ENCODE measurements around the gene CAPG. TPM values are rescaled to one million over a fixed set of nuclear protein-coding genes. Genes with fewer than 3 reads are reported as not detected.
A peak's percentile ranks its signal among the peaks of the same experiment; 100 is the strongest.

The CAPG gene
- total RNA-seq, 2 experiments from 2014 or later = 299 to 387 TPM

- peaks cover 6% of the 10 kb centered on the region for H3K4me1 Mint-ChIP-seq
- no peak overlapping the region for H3K27ac Mint-ChIP-seq
- ChIA-PET CTCF (interaction anchor here (4.8 kb wide), 1 partner anchor 124 kb away, joined by 18 read pairs; no protein-coding TSS in a partner anchor), POLR2A (no interaction called here)
- H3K9me3 Mint-ChIP-seq = no peaks in the 10 kb centered on the region
- H3K36me3 Mint-ChIP-seq (ENCODE audit: low read depth) = no peaks in the 10 kb centered on the region
- DNase-seq = no peak
- no peaks in the 10 kb centered on the region for H3K27me3 Mint-ChIP-seq
- no peak overlapping the region for H3K4me3 Mint-ChIP-seq
These were observed 17.2 kb upstream of the CAPG start for GRCh38 chr2:85427300-85427835.

- H3K36me3 Mint-ChIP-seq (ENCODE audit: low read depth) = no peaks in the 10 kb centered on the region
- H3K9me3 Mint-ChIP-seq = no peaks in the 10 kb centered on the region
- ChIA-PET CTCF (interaction anchor here (2.1 to 3.0 kb wide), 2 partner anchors 120 to 126 kb away, joined by 5 to 16 read pairs; no protein-coding TSS in a partner anchor), POLR2A (interaction anchor here (0.6 kb wide), 1 partner anchor 114 kb away, joined by 3 read pairs; no protein-coding TSS in a partner anchor)
- H3K4me3 Mint-ChIP-seq = no peak overlapping the region
- peaks cover 19% of the 10 kb centered on the region for H3K4me1 Mint-ChIP-seq
- no peak overlapping the region for H3K27ac Mint-ChIP-seq
- no peak for DNase-seq
- H3K27me3 Mint-ChIP-seq = no peaks in the 10 kb centered on the region
These were observed 15.4 kb upstream of the CAPG start for GRCh38 chr2:85425588-85425987.

GRCh38 chr2:85423525-85423924 is 13.4 kb upstream of the CAPG start:
- Mint-ChIP-seq H3K27ac (no peak overlapping the region), H3K9me3 (no peaks in the 10 kb centered on the region), H3K36me3 (ENCODE audit: low read depth) (no peaks in the 10 kb centered on the region), H3K27me3 (no peaks in the 10 kb centered on the region), H3K4me3 (no peak overlapping the region), H3K4me1 (peaks cover 31% of the 10 kb centered on the region)
- ChIA-PET POLR2A (no interaction called here), CTCF (interaction anchor here (0.7 to 3.0 kb wide), 4 partner anchors 9 to 128 kb away, joined by 3 to 16 read pairs (median 4); no protein-coding TSS in a partner anchor)
- no peak for DNase-seq

GRCh38 chr2:85422072-85422457 is 11.9 kb upstream of the CAPG start:
- H3K4me3 Mint-ChIP-seq = no peak overlapping the region

GRCh38 chr2:85421260-85422071 is 11.3 kb upstream of the CAPG start:
- no peak for DNase-seq
- peak overlapping the region; percentile 100 for H3K27ac Mint-ChIP-seq
- H3K4me1 Mint-ChIP-seq = peaks cover 35% of the 10 kb centered on the region
- no peaks in the 10 kb centered on the region for H3K27me3 Mint-ChIP-seq
- H3K9me3 Mint-ChIP-seq = no peaks in the 10 kb centered on the region
- H3K4me3 Mint-ChIP-seq = no peak overlapping the region
- ChIA-PET CTCF (interaction anchor here (0.7 to 4.5 kb wide), 11 partner anchors 8 to 215 kb away, joined by 3 to 65 read pairs (median 4); partner anchors contain the start of gene MAT2A), POLR2A (interaction anchor here (0.6 kb wide), 1 partner anchor 169 kb away, joined by 4 read pairs; no protein-coding TSS in a partner anchor)
- H3K36me3 Mint-ChIP-seq (ENCODE audit: low read depth) = no peaks in the 10 kb centered on the region

More at GRCh38 chr2:85422072-85422457, 11.9 kb upstream of the CAPG start:
- Mint-ChIP-seq H3K27me3 (no peaks in the 10 kb centered on the region), H3K4me1 (peaks cover 35% of the 10 kb centered on the region), H3K27ac (peak overlapping the region; percentile 73), H3K9me3 (no peaks in the 10 kb centered on the region), H3K36me3 (ENCODE audit: low read depth) (no peaks in the 10 kb centered on the region)
- no peak for DNase-seq
- POLR2A ChIA-PET = no interaction called here
- CTCF ChIA-PET = interaction anchor here (0.7 to 4.5 kb wide), 8 partner anchors 7 to 215 kb away, joined by 3 to 65 read pairs (median 4); partner anchors contain the start of gene MAT2A

- peak overlapping the region; percentile 38 for H3K4me3 Mint-ChIP-seq
- ChIA-PET POLR2A (interaction anchor here (0.6 to 1.7 kb wide), 3 partner anchors 74 to 170 kb away, joined by 3 to 5 read pairs (median 4); no protein-coding TSS in a partner anchor), CTCF (interaction anchor here (0.7 to 4.5 kb wide), 18 partner anchors 8 to 216 kb away, joined by 3 to 65 read pairs (median 4); partner anchors contain the start of gene MAT2A)
- H3K9me3 Mint-ChIP-seq = no peaks in the 10 kb centered on the region
- DNase-seq = peak; percentile 90
- H3K27me3 Mint-ChIP-seq = no peaks in the 10 kb centered on the region
- peak overlapping the region; percentile 100 for H3K27ac Mint-ChIP-seq
- H3K36me3 Mint-ChIP-seq (ENCODE audit: low read depth) = no peaks in the 10 kb centered on the region
- H3K4me1 Mint-ChIP-seq = peaks cover 35% of the 10 kb centered on the region
These were observed 10.5 kb upstream of the CAPG start for GRCh38 chr2:85420536-85421259.

GRCh38 chr2:85419009-85419675 is 9.0 kb upstream of the CAPG start:
- H3K27me3 Mint-ChIP-seq = no peaks in the 10 kb centered on the region
- no peaks in the 10 kb centered on the region for H3K36me3 Mint-ChIP-seq (ENCODE audit: low read depth)
- ChIA-PET POLR2A (interaction anchor here (0.9 to 2.1 kb wide), 3 partner anchors 119 to 142 kb away, joined by 3 to 8 read pairs (median 5); partner anchors contain the start of genes GGCX and MAT2A), CTCF (interaction anchor here (0.6 to 4.5 kb wide), 17 partner anchors 10 to 218 kb away, joined by 3 to 65 read pairs (median 4); partner anchors contain the start of gene MAT2A)
- H3K9me3 Mint-ChIP-seq = no peaks in the 10 kb centered on the region
- H3K4me3 Mint-ChIP-seq = peak overlapping the region; percentile 96
- peaks cover 50% of the 10 kb centered on the region for H3K4me1 Mint-ChIP-seq
- no peak for DNase-seq
- peak overlapping the region; percentile 100 for H3K27ac Mint-ChIP-seq

- H3K27me3 Mint-ChIP-seq = peaks cover 2% of the 10 kb centered on the region
- DNase-seq = peak; percentile 86
- POLR2A ChIA-PET = interaction anchor here (0.9 to 2.1 kb wide), 3 partner anchors 120 to 142 kb away, joined by 3 to 8 read pairs (median 5); partner anchors contain the start of genes GGCX and MAT2A
- H3K4me1 Mint-ChIP-seq = peaks cover 56% of the 10 kb centered on the region
- H3K4me3 Mint-ChIP-seq = peak within 1 kb of the TSS; percentile 96
- no peaks in the 10 kb centered on the region for H3K36me3 Mint-ChIP-seq (ENCODE audit: low read depth)
- CTCF ChIA-PET = interaction anchor here (0.6 to 4.5 kb wide), 12 partner anchors 11 to 219 kb away, joined by 3 to 65 read pairs (median 6); partner anchors contain the start of gene MAT2A
- H3K9me3 Mint-ChIP-seq = no peaks in the 10 kb centered on the region
- peak within 1 kb of the TSS; percentile 100 for H3K27ac Mint-ChIP-seq
These were observed 8.2 kb upstream of the CAPG start, which contains the start of gene SH2D6 for GRCh38 chr2:85418132-85419008. SH2D6 (plus strand) TSS chr2:85418714; CDS start chr2:85429466, 10,752 bp downstream.

GRCh38 chr2:85415980-85416650 is 5.9 kb upstream of the CAPG start:
- H3K27me3 Mint-ChIP-seq = peaks cover 2% of the 10 kb centered on the region
- peaks cover 62% of the 10 kb centered on the region for H3K4me1 Mint-ChIP-seq
- ChIA-PET POLR2A (no interaction called here), CTCF (interaction anchor here (1.6 kb wide), 1 partner anchor 135 kb away, joined by 4 read pairs; no protein-coding TSS in a partner anchor)
- no peak overlapping the region for H3K4me3 Mint-ChIP-seq
- no peak for DNase-seq
- no peaks in the 10 kb centered on the region for H3K9me3 Mint-ChIP-seq
- peak overlapping the region; percentile 50 for H3K27ac Mint-ChIP-seq
- H3K36me3 Mint-ChIP-seq (ENCODE audit: low read depth) = no peaks in the 10 kb centered on the region

GRCh38 chr2:85414761-85415553 is 4.8 kb upstream of the CAPG start:
- no peak for DNase-seq
- H3K4me3 Mint-ChIP-seq = no peak overlapping the region
- H3K9me3 Mint-ChIP-seq = no peaks in the 10 kb centered on the region
- H3K27ac Mint-ChIP-seq = no peak overlapping the region
- peaks cover 2% of the 10 kb centered on the region for H3K36me3 Mint-ChIP-seq (ENCODE audit: low read depth)
- CTCF ChIA-PET = interaction anchor here (0.7 to 2.8 kb wide), 7 partner anchors 8 to 144 kb away, joined by 3 to 11 read pairs (median 3); no protein-coding TSS in a partner anchor
- H3K4me1 Mint-ChIP-seq = peaks cover 63% of the 10 kb centered on the region
- POLR2A ChIA-PET = interaction anchor here (0.7 kb wide), 1 partner anchor 339 kb away, joined by 4 read pairs; no protein-coding TSS in a partner anchor
- H3K27me3 Mint-ChIP-seq = peaks cover 2% of the 10 kb centered on the region
